Transverse colon (tissue), 3 donors: ENCODE data around the gene CBARP.

Experiments
- CTCF ChIP-seq, 5 experiments: fragments of 200-600 bp in 3 of 5; fragments of 450-650 bp in 2 of 5; sonication (generic) in 3 of 5; IDR thresholded peaks; 1 replicate in 2 of 5; 2 replicates in 3 of 5; pipeline ENCODE4 v1.5.1; 2016 to 2017; ENCODE audit warnings: antibody characterized with exemption in 5 of 5, inconsistent platforms in 3 of 5, mild to moderate bottlenecking in 2 of 5, moderate library complexity in 1 of 5
- EP300 ChIP-seq: sonication (generic); formaldehyde crosslinking; IDR thresholded peaks from one replicate; pipeline ENCODE4 v1.6.1; 2017; ENCODE audit warnings: antibody characterized with exemption, low read depth

- TF ChIP-seq CTCF (IDR thresholded peaks at IDR 0.05) (no peak), EP300 (no peak)
Observed at GRCh38 chr19:1240925-1241324, 3.1 kb upstream of the CBARP start.
